Ovary (tissue), 3 donors: Measurements from ENCODE around the gene ANKZF1.

ENCODE experiments used
- CTCF ChIP-seq, 3 donors: fragments of 450-650 bp in 2 of 3; fragments of 200-600 bp in 1 of 3; IDR thresholded peaks; one replicate each; pipeline versions ENCODE4 v1.5.1 to v1.8.0; 2016 to 2022; ENCODE audit warnings: antibody characterized with exemption in 3 of 3, mild to moderate bottlenecking in 1 of 3
- EP300 ChIP-seq: sonication (generic); formaldehyde crosslinking; IDR thresholded peaks from one replicate; pipeline ENCODE4 v1.6.1; 2017; ENCODE audit warnings: antibody characterized with exemption
- POLR2A ChIP-seq: fragments of 450-650 bp; IDR thresholded peaks from one replicate; pipeline ENCODE4 v1.6.1; 2017; ENCODE audit warnings: antibody characterized with exemption, mild to moderate bottlenecking, moderate library complexity
- donor health status: DM: no; HTN: no; CAD: no.

- TF ChIP-seq CTCF (IDR thresholded peaks at IDR 0.05) = no peak
- no peak for TF ChIP-seq POLR2A
- no peak for TF ChIP-seq EP300
These were observed 4.7 kb downstream of the ANKZF1 start for GRCh38 chr2:219234331-219234730.
